Ecto neural progenitor cell (in vitro differentiated cells): ENCODE results near the gene SFT2D3.

Source experiments
- DNase-seq: peaks from one replicate; pipeline ENCODE4 v3.0.0-alpha.2; 2018; ENCODE audit warnings: low spot score

Gene SFT2D3, protein sequence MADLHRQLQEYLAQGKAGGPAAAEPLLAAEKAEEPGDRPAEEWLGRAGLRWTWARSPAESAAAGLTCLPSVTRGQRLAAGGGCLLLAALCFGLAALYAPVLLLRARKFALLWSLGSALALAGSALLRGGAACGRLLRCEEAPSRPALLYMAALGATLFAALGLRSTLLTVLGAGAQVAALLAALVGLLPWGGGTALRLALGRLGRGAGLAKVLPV

DNA sequence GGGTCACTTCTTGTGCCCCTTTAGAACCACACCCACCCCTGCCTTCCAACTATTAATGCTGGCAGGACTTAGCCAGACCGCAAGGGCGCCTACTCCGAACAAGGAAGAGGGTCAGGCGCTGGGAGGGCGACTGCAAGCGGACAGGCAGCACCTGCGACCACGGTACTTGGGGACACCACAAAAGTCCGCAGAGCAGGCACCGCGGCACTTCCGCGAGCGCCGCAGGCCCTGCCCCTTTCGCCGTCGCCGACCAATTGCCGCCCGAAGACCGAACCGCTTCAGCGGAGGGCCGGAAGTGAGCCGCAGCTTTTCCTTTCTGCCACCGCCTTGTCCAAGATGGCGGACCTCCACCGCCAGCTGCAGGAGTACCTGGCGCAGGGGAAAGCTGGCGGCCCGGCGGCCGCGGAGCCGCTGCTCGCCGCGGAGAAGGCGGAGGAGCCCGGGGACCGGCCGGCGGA lies at the start of gene SFT2D3:
TSS of gene SFT2D3 (plus strand) at position 305 of the 458 bp plus-strand sequence. CDS start at position 337, 32 bp downstream.
- DNase-seq: peak; percentile 95

DNA sequence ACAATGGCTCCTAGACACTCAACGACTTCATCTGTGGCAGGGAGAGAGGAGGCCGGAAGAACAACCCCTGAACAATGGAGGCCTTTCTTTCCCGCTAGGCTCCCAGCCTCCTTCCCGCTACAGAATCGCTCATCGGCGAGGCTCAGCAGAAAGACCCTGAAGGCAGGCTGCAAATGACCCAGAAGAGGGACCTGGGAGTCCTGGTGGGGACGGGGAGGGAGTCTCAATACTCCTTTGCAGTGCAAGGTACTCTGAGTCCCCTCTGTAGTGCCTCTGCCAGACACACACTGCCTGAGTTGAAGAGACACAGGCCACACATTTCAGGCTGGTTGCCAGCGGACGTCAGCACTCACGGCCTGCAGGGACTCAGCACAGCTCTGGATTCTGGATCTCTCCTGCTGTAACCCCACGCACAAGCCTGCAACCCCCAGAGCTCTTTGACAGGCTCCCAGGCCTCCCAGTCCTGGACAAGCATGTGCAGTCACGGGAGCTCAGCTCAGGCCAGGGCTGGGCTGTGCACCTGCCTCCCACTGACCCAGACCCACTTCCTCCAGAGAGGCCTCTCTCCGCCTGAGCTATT lies 49.2 kb upstream of the SFT2D3 start:
- DNase-seq: no peak

DNA sequence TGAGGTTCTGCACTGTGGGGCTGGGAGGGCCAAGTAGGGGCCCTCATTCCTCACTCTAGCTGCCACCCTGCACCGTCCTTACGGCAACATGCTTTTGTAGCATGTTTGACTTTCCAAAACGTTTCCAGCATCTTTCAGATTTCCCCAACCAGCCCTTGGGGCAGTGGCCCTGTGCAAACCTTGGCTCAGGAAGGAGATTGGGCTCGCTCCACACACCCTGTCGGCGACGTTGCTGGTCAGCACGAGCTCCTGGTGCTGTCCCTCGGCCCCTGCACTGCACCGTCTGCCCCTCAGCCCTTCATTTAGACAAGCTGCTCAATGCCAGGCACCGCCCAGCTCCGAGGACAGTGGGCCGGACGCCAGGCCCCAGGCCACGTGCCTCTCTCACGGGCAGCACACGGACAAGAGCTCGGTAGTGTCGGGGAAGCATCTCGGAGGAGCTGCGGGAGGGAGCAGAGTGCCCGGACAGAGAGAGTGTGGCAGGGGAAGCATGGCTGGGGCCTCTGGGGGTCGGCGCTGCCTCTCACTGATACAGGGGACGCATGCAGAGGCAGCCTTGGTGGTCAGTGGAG lies 48.4 kb upstream of the SFT2D3 start:
- DNase-seq: no peak

DNA sequence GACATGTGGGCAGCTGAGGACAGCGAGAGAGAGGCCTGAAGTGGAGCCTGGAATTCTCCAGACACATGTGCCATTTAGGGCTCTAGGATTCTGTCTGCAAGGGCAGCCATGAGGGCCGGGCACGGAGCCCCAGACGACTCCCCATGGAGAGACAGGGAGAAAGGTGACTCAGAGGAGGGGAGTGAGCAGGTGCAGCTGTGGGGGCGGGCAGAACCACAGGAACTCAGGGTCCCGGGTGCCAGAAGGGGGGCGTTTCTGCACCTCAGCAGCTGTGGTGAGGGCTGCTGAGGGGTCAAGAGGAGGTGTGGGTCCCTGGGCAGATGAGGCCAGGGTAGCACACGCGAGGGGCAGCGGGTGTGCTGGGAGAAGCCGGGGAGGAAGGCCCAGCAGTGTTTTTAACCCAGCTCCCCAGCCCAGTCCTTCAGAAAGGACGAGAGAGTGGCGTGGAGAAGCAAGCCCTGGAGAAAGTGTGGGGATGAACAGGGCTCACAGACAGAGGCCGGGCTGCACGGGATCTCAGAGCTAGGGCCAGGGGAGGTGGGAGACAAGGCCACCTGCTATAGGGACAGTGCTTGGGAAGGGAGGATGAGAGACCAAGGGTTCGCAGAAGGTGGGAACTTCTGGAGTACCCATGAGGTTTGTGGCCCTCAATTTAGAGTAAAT lies 47.7 kb upstream of the SFT2D3 start:
- no peak for DNase-seq

DNA sequence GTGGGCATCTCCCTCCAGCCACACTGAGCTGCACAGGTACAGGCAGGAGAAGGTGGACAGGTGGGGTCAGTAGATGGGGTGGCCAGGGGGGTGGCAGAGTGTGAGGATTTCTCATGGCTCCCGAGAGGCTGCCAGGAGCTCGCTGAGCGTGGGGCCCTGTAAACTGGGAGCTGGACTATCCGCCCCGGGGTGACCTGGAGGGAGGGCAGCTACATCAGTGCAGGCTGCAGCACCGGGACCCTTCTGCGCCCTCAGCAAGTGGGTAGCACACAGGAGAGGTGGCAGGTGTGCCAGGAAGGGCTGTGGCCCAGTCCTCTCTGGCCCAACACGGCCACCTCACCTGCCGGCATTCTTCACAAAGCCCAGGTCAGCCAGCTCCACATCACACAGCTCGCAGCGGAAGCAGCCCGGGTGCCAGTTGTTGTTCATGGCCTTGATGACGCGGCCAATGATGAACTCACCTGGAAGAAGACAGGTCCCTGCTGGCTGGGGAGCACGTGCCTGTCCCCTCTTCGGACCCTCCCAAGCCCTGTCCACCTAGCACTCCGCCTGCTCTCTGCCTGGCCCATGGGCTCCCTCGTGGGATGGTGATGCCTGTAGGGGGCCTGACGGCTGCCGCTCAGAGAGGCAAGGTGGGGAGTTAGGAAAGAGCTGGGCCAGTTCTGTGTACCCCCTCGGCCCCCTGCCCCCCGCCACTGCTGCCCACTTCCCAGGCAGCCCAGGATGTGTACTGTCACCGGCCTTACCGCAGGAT lies 47.0 kb upstream of the SFT2D3 start:
- no peak for DNase-seq

DNA sequence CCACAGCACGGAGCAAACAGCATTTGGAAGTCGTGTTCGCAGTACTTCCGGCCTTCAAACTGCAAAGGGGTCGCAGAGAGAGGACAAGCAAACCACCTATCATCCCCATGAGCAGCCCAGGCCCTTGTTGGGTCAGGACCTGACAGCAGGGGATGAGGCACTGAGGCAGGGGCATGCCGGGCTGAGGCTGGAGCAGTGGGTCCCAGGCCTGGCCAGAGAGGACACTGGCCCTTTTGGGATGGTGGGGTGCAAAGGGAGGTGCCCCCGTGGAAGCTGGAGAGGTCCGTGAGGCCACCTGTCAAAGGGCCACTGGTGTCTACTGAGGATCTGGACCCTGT lies 46.5 kb upstream of the SFT2D3 start:
- DNase-seq: no peak

DNA sequence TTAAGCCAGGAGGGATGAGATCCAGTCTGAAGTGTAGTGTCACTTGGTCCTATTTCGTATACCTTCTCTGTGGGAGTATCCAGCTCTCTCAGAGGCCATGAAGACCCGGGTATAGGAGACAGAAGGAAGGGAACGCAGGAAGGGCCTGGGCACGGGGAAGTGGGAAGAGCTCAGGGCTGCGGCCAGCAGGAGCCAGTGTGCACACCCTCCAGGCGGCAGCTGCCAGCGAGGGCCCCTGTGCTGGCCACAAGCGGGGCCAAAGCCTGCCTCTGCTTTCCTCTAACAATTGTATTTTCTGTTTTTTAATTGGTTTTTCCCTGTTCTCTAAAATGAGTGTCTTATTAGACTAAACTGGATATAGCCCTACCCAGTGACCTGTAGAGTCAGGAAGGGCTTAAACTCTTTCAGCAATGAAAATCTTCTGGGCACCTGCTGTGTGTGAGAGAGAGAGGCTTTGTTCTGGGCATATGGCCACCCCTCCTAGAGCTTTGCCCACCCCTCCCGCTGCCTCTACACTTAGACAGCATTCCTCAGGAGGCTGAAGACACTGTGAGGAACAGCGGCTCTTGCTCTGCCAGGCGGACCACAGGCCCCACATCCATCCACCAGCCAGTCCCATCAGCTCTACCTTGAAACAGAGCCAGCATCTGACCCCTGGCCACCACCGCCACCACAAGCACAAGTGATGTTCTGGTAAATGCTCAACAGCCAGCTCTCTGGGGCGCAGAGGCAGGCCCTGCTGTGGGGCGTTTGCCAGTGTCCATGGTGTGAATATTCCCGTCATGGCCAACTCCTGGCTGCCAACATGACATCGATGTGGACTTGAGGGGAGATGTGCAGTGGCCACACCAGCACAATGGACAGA lies 45.9 kb upstream of the SFT2D3 start:
- DNase-seq: no peak

DNA sequence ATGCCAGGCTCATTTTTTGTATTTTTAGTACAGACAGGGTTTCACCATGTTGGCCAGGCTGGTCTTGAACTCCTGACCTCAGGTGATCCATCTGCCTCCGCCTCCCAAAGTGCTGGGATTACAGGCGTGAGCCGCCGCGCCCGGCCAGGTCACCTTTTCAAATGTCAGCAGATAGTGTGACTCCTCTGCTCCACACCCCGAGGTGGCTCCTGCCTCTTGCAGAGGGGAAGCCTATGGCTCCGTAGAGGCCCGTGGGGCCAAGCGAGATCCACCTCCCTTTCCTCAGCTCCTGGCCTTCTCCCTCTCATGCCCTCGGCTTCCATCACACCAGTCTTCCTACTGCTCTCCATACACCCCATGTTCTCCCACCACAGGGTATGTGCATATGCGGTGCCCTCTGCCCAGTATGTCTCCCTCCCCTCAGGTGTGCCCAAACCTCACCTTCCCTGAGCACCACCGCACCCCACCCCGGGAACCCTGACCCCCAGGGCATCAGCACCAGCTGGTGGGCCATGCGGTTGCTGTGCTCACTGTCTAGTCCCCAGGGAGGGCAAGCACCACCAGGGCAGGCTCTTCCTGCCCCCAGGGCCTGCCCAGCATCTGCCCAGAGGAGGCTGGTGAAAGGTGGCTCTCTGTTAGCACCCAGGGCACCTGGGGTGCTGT lies 44.6 kb upstream of the SFT2D3 start:
- DNase-seq: no peak

DNA sequence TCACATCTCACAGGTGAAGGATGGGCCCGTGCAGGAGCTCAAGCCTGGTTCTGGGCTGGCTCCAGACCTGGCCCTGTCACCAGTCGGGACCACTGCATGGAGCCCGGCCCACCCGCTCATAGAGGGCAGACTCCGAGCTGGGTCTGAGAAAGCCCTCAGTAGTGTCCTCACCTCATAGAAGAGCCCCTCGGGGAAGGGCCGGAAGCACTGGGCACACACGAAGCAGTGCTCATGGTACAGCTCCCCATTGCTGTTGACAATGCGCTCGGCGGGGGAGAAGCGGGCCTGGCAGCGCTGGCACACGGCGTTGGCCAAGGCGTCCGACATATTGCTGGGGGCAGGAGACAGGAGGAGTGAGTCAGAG lies 44.1 kb upstream of the SFT2D3 start:
- no peak for DNase-seq

DNA sequence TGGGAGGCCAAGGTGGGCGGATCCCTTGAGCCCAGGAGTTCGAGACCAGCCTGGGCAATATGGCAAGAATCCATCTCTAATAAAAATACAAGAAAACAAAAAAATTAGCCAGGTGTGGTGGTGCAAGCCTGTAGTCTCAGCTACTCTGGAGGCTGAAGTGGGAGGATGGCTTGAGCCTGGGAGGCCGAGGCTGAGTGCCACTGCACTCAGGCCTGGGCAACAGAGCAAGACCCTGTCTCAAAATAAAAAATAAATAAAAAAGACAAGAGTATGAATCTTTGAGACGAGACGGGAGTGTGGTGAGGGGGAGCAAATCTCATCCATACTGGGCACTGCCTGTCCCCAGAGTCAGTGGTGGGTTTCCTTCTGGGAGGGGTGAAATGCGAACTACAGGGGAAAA lies 43.2 kb upstream of the SFT2D3 start:
- no peak for DNase-seq

DNA sequence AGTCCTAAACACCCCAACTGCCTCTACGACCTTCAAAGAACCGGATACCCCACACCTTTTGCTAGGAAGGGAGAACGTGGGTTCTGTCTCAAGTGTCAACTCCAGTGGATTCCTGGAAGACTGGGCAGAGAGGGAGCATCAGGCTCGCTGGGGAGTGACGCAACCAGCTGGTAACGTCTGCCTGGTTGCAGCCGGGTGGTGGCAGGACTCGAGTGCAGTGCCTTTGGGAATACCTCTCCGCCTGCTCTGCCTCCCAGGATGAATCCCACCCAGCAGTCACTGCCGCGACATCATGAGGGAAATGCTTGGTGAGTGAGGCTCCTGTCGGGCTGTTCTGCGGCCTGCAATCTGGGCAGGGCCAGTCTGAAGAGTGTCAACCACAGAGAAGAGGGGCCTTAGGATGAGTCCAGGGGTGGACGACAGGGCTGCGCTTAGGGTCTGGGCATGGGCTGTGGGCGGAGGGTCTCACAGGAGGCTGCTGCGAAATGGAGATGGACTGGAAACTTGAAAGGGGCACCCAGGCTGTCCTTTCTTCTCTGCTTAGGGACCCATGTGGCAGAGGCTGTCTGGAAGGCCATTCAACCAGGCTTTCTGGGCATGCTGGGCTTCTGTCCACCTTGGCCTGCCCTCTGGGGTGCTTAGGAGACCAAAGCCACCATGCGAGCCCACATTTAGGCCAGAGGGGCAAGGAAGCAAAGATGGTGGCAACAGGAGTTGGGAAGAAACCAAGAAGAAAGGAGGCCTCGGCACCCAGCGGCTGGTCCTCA lies 42.5 kb upstream of the SFT2D3 start:
- no peak for DNase-seq

DNA sequence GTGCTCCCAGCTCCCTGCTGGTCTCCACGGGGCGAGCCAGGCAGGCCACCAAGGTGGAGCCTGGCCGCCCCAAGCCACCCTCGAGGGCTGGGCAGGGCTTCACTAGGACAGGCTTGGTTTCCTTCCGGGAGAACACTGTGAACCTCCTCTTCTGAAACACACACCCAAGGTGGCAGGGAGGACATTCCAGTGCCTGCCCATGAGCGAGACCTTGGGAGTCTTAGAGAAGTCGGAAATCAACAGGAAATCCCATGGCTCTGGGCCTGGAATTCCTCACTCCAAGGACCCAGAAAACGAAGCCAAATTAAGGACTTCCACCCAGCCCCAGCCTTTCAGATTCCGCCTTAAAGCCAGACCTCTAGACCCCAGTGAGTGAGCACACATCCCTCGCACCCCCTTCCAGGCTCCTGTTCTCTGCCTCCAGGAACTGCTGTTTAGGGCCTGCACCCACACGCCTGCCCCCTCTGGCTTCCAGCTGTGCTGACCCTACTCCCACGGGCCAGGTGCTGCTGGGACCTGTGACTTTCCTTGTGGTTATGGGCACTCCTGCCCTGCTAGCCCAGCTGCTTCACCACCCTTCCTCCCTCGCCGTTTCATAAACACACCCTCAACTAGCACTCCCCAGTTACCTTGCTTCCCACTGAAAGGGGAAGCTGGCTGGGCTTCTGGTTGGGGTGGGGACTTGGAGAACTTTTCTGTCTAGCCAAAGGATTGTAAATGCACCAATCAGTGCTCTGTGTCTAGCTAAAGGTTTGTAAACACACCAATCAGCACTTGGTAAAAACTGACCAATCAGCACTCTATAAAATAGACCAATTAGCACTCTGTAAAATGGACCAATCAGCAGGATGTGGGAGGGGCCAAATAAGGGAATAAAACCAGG lies 41.6 kb upstream of the SFT2D3 start:
- no peak for DNase-seq

DNA sequence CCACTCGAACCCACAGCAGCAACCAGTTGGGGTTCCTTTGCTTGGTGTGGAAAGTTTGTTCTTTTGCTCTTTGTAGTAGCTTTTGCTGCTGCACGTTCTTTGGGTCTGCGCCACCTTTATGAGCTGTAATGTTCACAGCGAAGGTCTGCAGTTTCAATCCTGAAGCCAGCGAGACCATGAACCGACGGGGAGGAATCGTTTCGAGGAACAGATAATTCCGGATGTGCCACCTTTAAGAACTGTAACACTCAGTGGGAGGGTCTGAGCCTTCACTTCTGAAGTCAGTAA lies 41.1 kb upstream of the SFT2D3 start:
- DNase-seq: no peak

DNA sequence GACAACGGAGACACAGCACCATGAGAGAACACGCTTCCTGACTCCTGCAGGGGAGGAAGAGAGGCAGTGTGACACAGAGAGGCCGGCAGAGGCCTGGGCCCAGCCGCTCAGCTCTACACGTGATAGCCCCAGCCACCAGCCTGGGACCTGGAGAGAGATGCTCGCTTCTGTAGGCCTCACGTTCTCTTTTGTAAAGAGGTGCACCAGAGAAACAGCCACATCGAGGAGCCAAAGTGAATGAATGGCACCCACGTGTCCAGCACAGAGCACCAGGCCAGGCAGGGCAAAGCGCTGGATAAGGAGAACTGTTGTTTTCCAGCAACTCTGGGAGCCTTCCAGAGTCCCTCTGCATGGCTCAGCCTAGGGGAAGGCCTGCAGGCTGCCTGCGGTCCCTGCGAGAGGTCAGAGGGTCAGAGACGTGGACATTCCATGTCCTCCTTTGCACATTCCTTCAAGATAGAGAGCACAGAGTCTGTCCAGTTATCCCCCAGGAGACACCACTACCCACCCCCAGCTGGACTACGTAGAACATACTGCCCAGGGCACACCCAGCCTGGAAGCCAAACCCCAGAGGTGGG lies 40.1 kb upstream of the SFT2D3 start:
- no peak for DNase-seq

DNA sequence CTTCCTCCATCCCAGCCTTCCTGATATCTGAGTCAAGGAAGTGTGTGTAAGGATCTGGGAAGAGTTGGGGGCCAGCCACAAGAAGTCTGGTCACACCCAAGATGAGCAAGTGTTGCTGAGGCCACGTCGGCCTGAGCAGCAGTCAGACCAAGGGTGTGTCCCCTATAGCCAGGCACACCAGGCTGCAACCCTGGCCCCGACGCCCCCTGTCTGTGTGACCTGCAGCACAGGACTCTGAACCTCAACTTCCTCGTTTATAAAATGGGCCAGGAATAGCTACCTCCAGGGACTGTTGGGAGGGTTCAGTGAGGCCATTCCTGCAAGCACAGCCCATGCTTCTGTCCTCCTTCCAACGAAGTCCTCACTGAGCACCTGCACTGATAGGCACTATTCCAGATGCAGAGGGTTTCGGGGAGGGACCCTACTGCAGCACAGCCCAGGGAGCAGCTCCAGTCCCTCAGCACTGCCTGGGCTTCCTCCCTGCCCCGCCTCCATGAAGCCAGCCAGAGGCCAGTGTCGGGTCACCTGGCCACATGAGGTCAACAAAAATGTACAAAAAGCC lies 39.3 kb upstream of the SFT2D3 start:
- DNase-seq: no peak

DNA sequence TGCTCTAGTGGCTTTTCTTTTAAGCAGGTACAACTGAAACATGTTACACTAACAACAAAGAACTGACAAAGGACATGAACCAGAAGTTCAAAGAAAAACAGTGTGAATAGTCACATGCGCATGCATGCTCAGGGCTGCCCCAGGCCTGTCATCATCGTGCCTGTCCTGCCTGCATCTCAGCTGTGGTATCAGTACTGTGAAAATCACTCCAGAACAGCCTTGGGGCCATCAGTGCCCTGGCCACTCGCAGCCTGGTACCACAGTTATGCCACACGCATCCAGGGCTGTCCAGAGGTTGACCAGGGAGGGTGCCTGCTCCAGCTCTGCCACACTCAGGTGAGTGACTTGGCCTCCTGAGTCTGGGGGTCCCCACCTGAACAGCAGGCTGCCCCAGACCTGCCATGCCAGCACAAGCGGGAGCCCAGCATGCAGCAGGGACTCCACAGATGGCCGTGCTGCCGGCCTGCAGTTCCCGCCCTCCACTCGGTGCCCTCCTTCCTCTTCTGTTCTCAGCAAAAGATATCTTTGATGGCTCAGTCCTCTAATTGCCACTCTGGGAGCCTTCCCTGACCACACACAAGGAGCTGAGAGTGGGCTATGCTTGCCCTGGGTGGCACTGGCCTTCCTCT lies 38.2 kb upstream of the SFT2D3 start:
- no peak for DNase-seq

DNA sequence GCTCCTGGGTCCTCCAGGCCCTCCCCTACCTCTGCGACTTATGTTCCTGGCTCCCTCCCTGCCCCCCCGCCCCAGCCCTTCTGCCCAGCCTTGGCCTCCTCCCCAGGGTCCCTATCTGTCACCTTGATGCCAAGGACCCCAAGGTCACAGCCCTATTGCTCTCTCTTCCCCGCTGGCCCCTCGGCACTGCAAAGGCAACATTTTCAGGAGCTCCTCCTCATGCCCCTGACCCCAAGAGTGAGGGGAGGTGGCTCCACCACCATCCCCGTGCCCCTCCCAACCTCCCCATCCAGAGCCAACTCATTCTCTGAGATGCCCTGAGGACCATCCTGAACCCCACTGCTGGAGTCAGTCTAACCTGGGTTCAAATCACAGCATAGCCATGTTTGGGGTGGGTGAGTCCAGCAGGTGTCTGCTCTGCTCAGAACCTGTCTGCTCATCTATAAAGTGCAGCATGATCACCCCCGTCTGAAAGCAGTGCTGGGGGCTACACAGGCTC lies 37.7 kb upstream of the SFT2D3 start:
- DNase-seq: peak; percentile 44
